ENCODE data around the gene SLC26A2.

Gene SLC26A2

GRCh38 chr5:149953436-149954121 is 7.0 kb upstream of the SLC26A2 start:
- Histone ChIP-seq H3K9ac (ENCODE audit: low read length) (no peak overlapping the region), H3K4me3 (ENCODE audit: low read depth in 1 of 2, low read length in 2 of 2) (no peak overlapping the region), H3K4me1 (ENCODE audit: insufficient read depth, low read length) (no peaks in the 10 kb centered on the region), H3K27ac (ENCODE audit: low read depth, low read length) (no peak overlapping the region), H3K9me3 (ENCODE audit: low read length) (no peaks in the 10 kb centered on the region), H3K27me3 (ENCODE audit: control insufficient read depth in 1 of 2, insufficient read depth in 2 of 2, low read length in 2 of 2) (no peaks in the 10 kb centered on the region), H3K36me3 (ENCODE audit: insufficient read depth, low read length) (no peaks in the 10 kb centered on the region)

- Histone ChIP-seq H3K36me3 (ENCODE audit: insufficient read depth, low read length) (no peaks in the 10 kb centered on the region), H3K9ac (ENCODE audit: low read length) (no peak overlapping the region), H3K9me3 (ENCODE audit: low read length) (no peaks in the 10 kb centered on the region), H3K4me1 (ENCODE audit: insufficient read depth, low read length) (peaks cover 7% of the 10 kb centered on the region), H3K27ac (ENCODE audit: low read depth, low read length) (no peak overlapping the region), H3K27me3 (ENCODE audit: control insufficient read depth in 1 of 2, insufficient read depth in 2 of 2, low read length in 2 of 2) (no peaks in the 10 kb centered on the region), H3K4me3 (ENCODE audit: low read depth in 1 of 2, low read length in 2 of 2) (no peak overlapping the region)
These were observed 5.8 kb upstream of the SLC26A2 start for GRCh38 chr5:149954798-149955197.

- no peak overlapping the region for H3K9ac ChIP-seq (ENCODE audit: low read length)
- no peaks in the 10 kb centered on the region for H3K36me3 ChIP-seq (ENCODE audit: insufficient read depth, low read length)
- H3K4me3 ChIP-seq (ENCODE audit: low read depth in 1 of 2, low read length in 2 of 2), result no peak overlapping the region
- no peaks in the 10 kb centered on the region for H3K9me3 ChIP-seq (ENCODE audit: low read length)
- peaks cover 15% of the 10 kb centered on the region for H3K4me1 ChIP-seq (ENCODE audit: insufficient read depth, low read length)
- no peak overlapping the region for H3K27ac ChIP-seq (ENCODE audit: low read depth, low read length)
- H3K27me3 ChIP-seq (ENCODE audit: control insufficient read depth in 1 of 2, insufficient read depth in 2 of 2, low read length in 2 of 2), result no peaks in the 10 kb centered on the region
These were observed 3.9 kb upstream of the SLC26A2 start for GRCh38 chr5:149956685-149957084.

DNA sequence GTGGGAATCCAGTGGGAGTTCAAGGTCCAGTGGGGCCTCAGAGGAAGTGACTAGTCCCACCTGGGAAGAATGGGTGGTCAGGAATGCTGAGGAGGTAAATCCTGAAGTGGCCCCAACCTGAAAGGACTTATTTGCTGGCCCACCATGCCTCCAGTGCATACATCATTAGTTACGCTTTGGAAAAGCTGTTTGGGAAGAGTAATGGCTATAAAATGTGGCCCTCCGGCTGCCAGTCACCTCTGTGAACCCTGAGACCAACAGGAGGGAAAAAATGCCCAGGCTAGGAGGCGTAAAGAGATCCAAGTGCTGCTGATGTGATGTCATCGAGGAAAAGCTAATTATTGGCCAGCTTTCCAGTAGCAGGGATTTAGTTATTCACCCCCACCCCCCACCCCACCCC is 2.7 kb upstream of the SLC26A2 start:
- no peak overlapping the region for H3K4me3 ChIP-seq (ENCODE audit: low read depth in 1 of 2, low read length in 2 of 2)
- H3K27me3 ChIP-seq (ENCODE audit: control insufficient read depth in 1 of 2, insufficient read depth in 2 of 2, low read length in 2 of 2), result no peaks in the 10 kb centered on the region
- no peak overlapping the region for H3K9ac ChIP-seq (ENCODE audit: low read length)
- no peaks in the 10 kb centered on the region for H3K36me3 ChIP-seq (ENCODE audit: insufficient read depth, low read length)
- H3K9me3 ChIP-seq (ENCODE audit: low read length), result no peaks in the 10 kb centered on the region
- H3K27ac ChIP-seq (ENCODE audit: low read depth, low read length), result no peak overlapping the region
- peaks cover 20% of the 10 kb centered on the region for H3K4me1 ChIP-seq (ENCODE audit: insufficient read depth, low read length)

GRCh38 chr5:149959406-149960236 is 937 bp upstream of the SLC26A2 start:
- Histone ChIP-seq H3K4me3 (ENCODE audit: low read depth in 1 of 2, low read length in 2 of 2) (peak overlapping the region; percentile 73 to 89), H3K9ac (ENCODE audit: low read length) (peak overlapping the region; percentile 81), H3K36me3 (ENCODE audit: insufficient read depth, low read length) (no peaks in the 10 kb centered on the region), H3K27me3 (ENCODE audit: control insufficient read depth in 1 of 2, insufficient read depth in 2 of 2, low read length in 2 of 2) (no peaks in the 10 kb centered on the region), H3K4me1 (ENCODE audit: insufficient read depth, low read length) (peaks cover 20% of the 10 kb centered on the region), H3K9me3 (ENCODE audit: low read length) (no peaks in the 10 kb centered on the region), H3K27ac (ENCODE audit: low read depth, low read length) (peak overlapping the region; percentile 96)

GRCh38 chr5:149961186-149961685 is 678 bp downstream of the SLC26A2 start:
- Histone ChIP-seq H3K36me3 (ENCODE audit: insufficient read depth, low read length) (no peaks in the 10 kb centered on the region), H3K27me3 (ENCODE audit: control insufficient read depth in 1 of 2, insufficient read depth in 2 of 2, low read length in 2 of 2) (no peaks in the 10 kb centered on the region), H3K9ac (ENCODE audit: low read length) (peak overlapping the region; percentile 81), H3K9me3 (ENCODE audit: low read length) (no peaks in the 10 kb centered on the region), H3K27ac (ENCODE audit: low read depth, low read length) (peak overlapping the region; percentile 96), H3K4me1 (ENCODE audit: insufficient read depth, low read length) (peaks cover 20% of the 10 kb centered on the region), H3K4me3 (ENCODE audit: low read depth in 1 of 2, low read length in 2 of 2) (peak overlapping the region; percentile 73 to 89)

- H3K9me3 ChIP-seq (ENCODE audit: low read length), result no peaks in the 10 kb centered on the region
- H3K9ac ChIP-seq (ENCODE audit: low read length), result no peak overlapping the region
- H3K36me3 ChIP-seq (ENCODE audit: insufficient read depth, low read length), result no peaks in the 10 kb centered on the region
- H3K27ac ChIP-seq (ENCODE audit: low read depth, low read length), result peak overlapping the region; percentile 96
- H3K27me3 ChIP-seq (ENCODE audit: control insufficient read depth in 1 of 2, insufficient read depth in 2 of 2, low read length in 2 of 2), result no peaks in the 10 kb centered on the region
- H3K4me3 ChIP-seq (ENCODE audit: low read depth in 1 of 2, low read length in 2 of 2), result no peak overlapping the region
- peaks cover 20% of the 10 kb centered on the region for H3K4me1 ChIP-seq (ENCODE audit: insufficient read depth, low read length)
These were observed 1.4 kb downstream of the SLC26A2 start for GRCh38 chr5:149961957-149962409.

DNA sequence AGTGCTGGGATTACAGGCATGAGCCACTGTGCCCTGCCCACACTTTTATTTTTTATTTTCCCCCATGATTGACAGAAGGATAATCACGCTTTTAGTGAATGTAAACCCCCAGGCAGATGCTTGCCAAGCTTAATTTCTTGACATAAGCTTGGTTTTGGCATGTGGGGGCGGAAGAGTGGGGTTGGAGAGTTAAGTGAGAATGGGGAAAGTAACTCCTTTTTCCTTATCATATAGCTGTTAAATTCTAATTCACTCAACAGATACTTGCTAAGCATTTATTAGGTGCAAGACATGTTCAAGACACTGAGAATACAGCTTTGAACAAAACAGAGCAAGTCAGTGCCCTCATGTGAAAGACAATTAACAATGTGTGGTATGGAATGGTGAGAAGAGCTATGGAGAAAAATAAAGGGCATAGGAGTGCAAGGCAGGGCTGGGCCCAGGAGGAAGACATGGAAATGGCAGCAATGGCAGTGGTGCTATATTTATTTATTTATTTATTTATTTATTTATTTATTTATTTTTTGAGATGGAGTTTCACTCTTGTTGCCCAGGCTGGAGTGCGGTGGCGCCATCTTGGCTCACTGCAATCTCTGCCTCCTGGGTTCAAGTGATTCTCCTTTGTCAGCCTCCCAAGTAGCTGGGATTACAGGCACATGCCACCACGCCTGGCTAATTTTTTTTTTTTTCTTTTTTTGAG is 2.2 kb downstream of the SLC26A2 start:
- Histone ChIP-seq H3K4me1 (ENCODE audit: insufficient read depth, low read length) (peaks cover 20% of the 10 kb centered on the region), H3K9me3 (ENCODE audit: low read length) (no peaks in the 10 kb centered on the region), H3K36me3 (ENCODE audit: insufficient read depth, low read length) (no peaks in the 10 kb centered on the region), H3K4me3 (ENCODE audit: low read depth in 1 of 2, low read length in 2 of 2) (no peak overlapping the region), H3K27ac (ENCODE audit: low read depth, low read length) (no peak overlapping the region), H3K9ac (ENCODE audit: low read length) (no peak overlapping the region), H3K27me3 (ENCODE audit: control insufficient read depth in 1 of 2, insufficient read depth in 2 of 2, low read length in 2 of 2) (no peaks in the 10 kb centered on the region)

- Histone ChIP-seq H3K27ac (ENCODE audit: low read depth, low read length) (no peak overlapping the region), H3K9me3 (ENCODE audit: low read length) (no peaks in the 10 kb centered on the region), H3K9ac (ENCODE audit: low read length) (no peak overlapping the region), H3K4me1 (ENCODE audit: insufficient read depth, low read length) (peaks cover 20% of the 10 kb centered on the region), H3K27me3 (ENCODE audit: control insufficient read depth in 1 of 2, insufficient read depth in 2 of 2, low read length in 2 of 2) (no peaks in the 10 kb centered on the region), H3K4me3 (ENCODE audit: low read depth in 1 of 2, low read length in 2 of 2) (no peak overlapping the region), H3K36me3 (ENCODE audit: insufficient read depth, low read length) (no peaks in the 10 kb centered on the region)
These were observed 3.2 kb downstream of the SLC26A2 start for GRCh38 chr5:149963729-149964128.

DNA sequence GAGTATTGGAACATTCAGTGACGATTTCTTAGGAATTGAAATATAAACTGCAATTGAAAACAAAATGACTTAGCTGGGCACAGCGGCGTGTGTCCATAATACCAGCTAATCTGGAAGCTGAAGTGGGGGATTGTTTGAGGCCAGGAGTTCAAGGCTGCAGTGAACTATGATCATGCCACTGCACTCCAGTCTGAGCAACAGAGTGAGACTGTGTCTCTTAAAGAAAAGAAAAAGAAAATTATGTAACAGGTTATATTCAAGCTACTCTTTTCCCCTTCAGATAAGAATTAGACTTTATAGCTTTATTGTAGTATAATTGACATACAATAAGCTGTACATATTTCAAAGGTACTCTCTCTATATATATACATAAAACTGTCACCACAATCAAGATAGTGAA is 6.4 kb downstream of the SLC26A2 start:
- Histone ChIP-seq H3K27ac (ENCODE audit: low read depth, low read length) (no peak overlapping the region), H3K27me3 (ENCODE audit: control insufficient read depth in 1 of 2, insufficient read depth in 2 of 2, low read length in 2 of 2) (no peaks in the 10 kb centered on the region), H3K4me1 (ENCODE audit: insufficient read depth, low read length) (peaks cover 2% of the 10 kb centered on the region), H3K4me3 (ENCODE audit: low read depth in 1 of 2, low read length in 2 of 2) (no peak overlapping the region), H3K36me3 (ENCODE audit: insufficient read depth, low read length) (no peaks in the 10 kb centered on the region), H3K9ac (ENCODE audit: low read length) (no peak overlapping the region), H3K9me3 (ENCODE audit: low read length) (no peaks in the 10 kb centered on the region)

GRCh38 chr5:149969181-149969930 is 8.8 kb downstream of the SLC26A2 start:
- Histone ChIP-seq H3K27me3 (ENCODE audit: control insufficient read depth in 1 of 2, insufficient read depth in 2 of 2, low read length in 2 of 2) (no peaks in the 10 kb centered on the region), H3K4me1 (ENCODE audit: insufficient read depth, low read length) (no peaks in the 10 kb centered on the region), H3K36me3 (ENCODE audit: insufficient read depth, low read length) (no peaks in the 10 kb centered on the region), H3K9ac (ENCODE audit: low read length) (no peak overlapping the region), H3K9me3 (ENCODE audit: low read length) (no peaks in the 10 kb centered on the region), H3K27ac (ENCODE audit: low read depth, low read length) (no peak overlapping the region), H3K4me3 (ENCODE audit: low read depth in 1 of 2, low read length in 2 of 2) (no peak overlapping the region)
